Endothelial cell of umbilical vein (primary cell): ENCODE data around the gene KSR1. TPM values are rescaled to one million over a fixed set of nuclear protein-coding genes. Genes with fewer than 3 reads are reported as not detected.

Experiments used
- BruUV-seq: library from RNA; stranded (reverse); fragments of 400-500 nt; replicated peaks from 2 replicates; lab custom pipeline; 2021; lab: Mats Ljungman, UMichigan
- CTCF ChIA-PET: fragments of 300-600, 350-600 bp; sonication (Branson Sonifier 250); formaldehyde crosslinking; loops from one replicate; lab custom pipeline; 2021; ENCODE audit warnings: antibody characterized with exemption, inconsistent platforms; lab: Charles Lee
- POLR2A ChIA-PET: fragments of 300-600, 350-600 bp; sonication (Branson Sonifier 250); formaldehyde crosslinking; loops from one replicate; lab custom pipeline; 2021; ENCODE audit warnings: antibody characterized with exemption, inconsistent platforms; lab: Charles Lee
- DNase-seq: peaks from one replicate; pipeline ENCODE4 v3.0.0-alpha.2; 2011; ENCODE audit warnings: low read depth, low spot score
- FAIRE-seq: peaks from 2 replicates; lab custom pipeline; 2011; peaks lifted over from hg19 to GRCh38; lab: Jason Lieb, UNC
- H2AFZ ChIP-seq: 2 replicates; pipeline ENCODE4 v1.6.0; 2012; ENCODE audit warnings: low read depth, low read length, control low read depth, inconsistent platforms
- H3K27ac ChIP-seq: 2 replicates; pipeline ENCODE4 v1.5.1; 2011; ENCODE audit warnings: low read depth, mild to moderate bottlenecking, control low read depth, low read length, moderate library complexity; ENCODE audit not compliant: insufficient read depth
- H3K27me3 ChIP-seq, 2 experiments: 2 replicates each; pipeline versions ENCODE4 v1.6.0 to v1.6.1; 2011; ENCODE audit warnings: low read length in 2 of 2, mixed read lengths in 1 of 2; ENCODE audit not compliant: control insufficient read depth in 2 of 2, insufficient read depth in 2 of 2
- H3K36me3 ChIP-seq, 2 experiments: 2 replicates in 1 of 2; 3 replicates in 1 of 2; pipeline ENCODE4 v1.5.1; 2011; ENCODE audit warnings: low read length in 2 of 2, mild to moderate bottlenecking in 1 of 2, moderate library complexity in 1 of 2; ENCODE audit not compliant: control insufficient read depth in 2 of 2, insufficient read depth in 2 of 2; ENCODE audit errors: extremely low read depth in 1 of 2
- H3K4me1 ChIP-seq: 3 replicates; pipeline ENCODE4 v1.5.1; 2011; ENCODE audit warnings: mild to moderate bottlenecking, low read length; ENCODE audit not compliant: control insufficient read depth, insufficient read depth; ENCODE audit errors: extremely low read depth
- H3K4me2 ChIP-seq: 2 replicates; pipeline ENCODE4 v1.6.1; 2011; ENCODE audit warnings: low read length, control low read depth, mixed read lengths; ENCODE audit not compliant: insufficient read depth
- H3K4me3 ChIP-seq, 3 experiments: fragments of 200-600 bp in 1 of 3; sonication (generic), shearing (Covaris generic) in 1 of 3; replicated peaks in 1 of 3; 2 replicates each; pipeline ENCODE4 v1.5.1; 2011 to 2016; ENCODE audit warnings: control low read depth in 3 of 3, low read length in 3 of 3, mild to moderate bottlenecking in 2 of 3, inconsistent platforms in 1 of 3, low read depth in 1 of 3, moderate library complexity in 1 of 3; ENCODE audit not compliant: insufficient read depth in 1 of 3
- H3K79me2 ChIP-seq: 2 replicates; pipeline ENCODE4 v1.6.0; 2012; ENCODE audit warnings: low read length, inconsistent platforms; ENCODE audit not compliant: control insufficient read depth, insufficient read depth
- H3K9ac ChIP-seq: replicated peaks from 2 replicates; pipeline ENCODE3; 2011; ENCODE audit warnings: low read length, control low read depth; ENCODE audit not compliant: insufficient read depth; ENCODE audit errors: extremely low read depth
- H3K9me1 ChIP-seq: replicated peaks from 3 replicates; pipeline ENCODE4 v1.6.0; 2011; ENCODE audit warnings: mild to moderate bottlenecking, low read length; ENCODE audit not compliant: control insufficient read depth, insufficient read depth; ENCODE audit errors: extremely low read depth
- H3K9me3 ChIP-seq: replicated peaks from 2 replicates; pipeline ENCODE4 v1.5.1; 2012; ENCODE audit warnings: low read length, inconsistent platforms; ENCODE audit not compliant: control insufficient read depth, insufficient read depth
- H4K20me1 ChIP-seq: replicated peaks from 2 replicates; pipeline ENCODE3; 2011; ENCODE audit warnings: mild to moderate bottlenecking, low read length; ENCODE audit not compliant: control insufficient read depth, insufficient read depth; ENCODE audit errors: extremely low read depth
- EZH2 ChIP-seq: IDR thresholded peaks from 2 replicates; pipeline ENCODE4 v1.6.1; 2012; ENCODE audit warnings: borderline replicate concordance, low read depth, mild to moderate bottlenecking, moderate library complexity, low read length, inconsistent platforms; ENCODE audit not compliant: severe bottlenecking
- FOS ChIP-seq: IDR thresholded peaks from 2 replicates; pipeline ENCODE4 v1.6.1; 2011; ENCODE audit warnings: mild to moderate bottlenecking, low read length, moderate library complexity, borderline replicate concordance; ENCODE audit not compliant: insufficient read depth
- GATA2 ChIP-seq: IDR thresholded peaks from 2 replicates; pipeline ENCODE4 v1.7.0; 2011; ENCODE audit warnings: low read depth, mild to moderate bottlenecking, moderate library complexity, mixed read lengths, low read length; ENCODE audit not compliant: insufficient read length, insufficient read depth
- JUN ChIP-seq: IDR thresholded peaks from 2 replicates; pipeline ENCODE4 v1.6.1; 2011; ENCODE audit warnings: borderline replicate concordance, low read depth; ENCODE audit not compliant: insufficient read length, insufficient read depth
- MYC ChIP-seq: IDR thresholded peaks from one replicate; pipeline ENCODE4 v1.6.1; 2011; ENCODE audit warnings: mild to moderate bottlenecking, low read depth, low read length
- POLR2A ChIP-seq: IDR thresholded peaks from 2 replicates; pipeline ENCODE4 v1.6.1; 2012; ENCODE audit warnings: low read depth, mild to moderate bottlenecking, control low read depth, low read length
- POLR2AphosphoS5 ChIP-seq: IDR thresholded peaks from 2 replicates; pipeline ENCODE4 v1.6.1; 2012; ENCODE audit warnings: low read depth, mild to moderate bottlenecking, control low read depth, low read length, moderate library complexity; ENCODE audit not compliant: insufficient read depth
- dilution Hi-C: fragments of 300-500 bp; cut with MboI; formaldehyde crosslinking; loops from one replicate; pipeline ENCODE4 v1.15.0; 2019; ENCODE audit warnings: low sequenced_read_pairs; ENCODE audit not compliant: extremely low pct_ligation_motif_present
- intact Hi-C: fragments of 100-400 bp; cut with micrococcal nuclease; formaldehyde crosslinking; loops from one replicate; pipeline ENCODE4 v1.10.0; 2022
- polyA plus RNA-seq, 4 experiments: library from polyadenylated mRNA; depleted of rRNA in 3 of 4; stranded (reverse) in 3 of 4; unstranded in 1 of 4; fragments of >200 nt; gene quantifications; 2 replicates each; pipeline versions ENCODE4 v1.2.1 to v1.2.3, GENCODE V29; 2011 to 2012; ENCODE audit warnings: missing spikeins in 1 of 4
- total RNA-seq: library from RNA; stranded (reverse); gene quantifications from 2 replicates; pipeline ENCODE4 v1.2.3, GENCODE V29; 2021
- TF ChIP-seq, protein P1 (sequence below): IDR thresholded peaks from 2 replicates; pipeline ENCODE4 v1.6.1; 2011; ENCODE audit not compliant: insufficient read depth, insufficient read length
- TF ChIP-seq, protein P2 (sequence below), 2 donors: IDR thresholded peaks; 1 replicate in 1 of 2; 2 replicates in 1 of 2; pipeline ENCODE4 v1.5.1; 2011; ENCODE audit warnings: low read length in 2 of 2, mild to moderate bottlenecking in 2 of 2, moderate library complexity in 2 of 2, control low read depth in 1 of 2, inconsistent platforms in 1 of 2, low read depth in 1 of 2; ENCODE audit not compliant: insufficient read depth in 1 of 2; ENCODE audit errors: extremely low read depth in 1 of 2

Gene KSR1
- total and polyA plus RNA-seq, 2 donors (not counting 3 experiments of a cell fraction or from before 2014, with no cell fraction given), result 35.4 to 80.2 TPM

- TF ChIP-seq MYC (no peak), FOS (no peak), POLR2A (no peak), GATA2 (no peak), EZH2 (no peak), JUN (no peak), POLR2AphosphoS5 (no peak)
- TF ChIP-seq, protein P1, sequence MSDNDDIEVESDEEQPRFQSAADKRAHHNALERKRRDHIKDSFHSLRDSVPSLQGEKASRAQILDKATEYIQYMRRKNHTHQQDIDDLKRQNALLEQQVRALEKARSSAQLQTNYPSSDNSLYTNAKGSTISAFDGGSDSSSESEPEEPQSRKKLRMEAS, result no peak
- TF ChIP-seq, protein P2, sequence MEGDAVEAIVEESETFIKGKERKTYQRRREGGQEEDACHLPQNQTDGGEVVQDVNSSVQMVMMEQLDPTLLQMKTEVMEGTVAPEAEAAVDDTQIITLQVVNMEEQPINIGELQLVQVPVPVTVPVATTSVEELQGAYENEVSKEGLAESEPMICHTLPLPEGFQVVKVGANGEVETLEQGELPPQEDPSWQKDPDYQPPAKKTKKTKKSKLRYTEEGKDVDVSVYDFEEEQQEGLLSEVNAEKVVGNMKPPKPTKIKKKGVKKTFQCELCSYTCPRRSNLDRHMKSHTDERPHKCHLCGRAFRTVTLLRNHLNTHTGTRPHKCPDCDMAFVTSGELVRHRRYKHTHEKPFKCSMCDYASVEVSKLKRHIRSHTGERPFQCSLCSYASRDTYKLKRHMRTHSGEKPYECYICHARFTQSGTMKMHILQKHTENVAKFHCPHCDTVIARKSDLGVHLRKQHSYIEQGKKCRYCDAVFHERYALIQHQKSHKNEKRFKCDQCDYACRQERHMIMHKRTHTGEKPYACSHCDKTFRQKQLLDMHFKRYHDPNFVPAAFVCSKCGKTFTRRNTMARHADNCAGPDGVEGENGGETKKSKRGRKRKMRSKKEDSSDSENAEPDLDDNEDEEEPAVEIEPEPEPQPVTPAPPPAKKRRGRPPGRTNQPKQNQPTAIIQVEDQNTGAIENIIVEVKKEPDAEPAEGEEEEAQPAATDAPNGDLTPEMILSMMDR (IDR thresholded peaks at IDR 0.05; ENCODE audit: extremely low read depth in 1 of 2, insufficient read depth in 1 of 2, low read depth in 1 of 2, low read length in 2 of 2), result no peak
- H3K9ac ChIP-seq, result no peak overlapping the region
- H3K79me2 ChIP-seq, result peaks cover 8% of the 10 kb centered on the region
- H2AFZ ChIP-seq, result no peak overlapping the region
- H3K27me3 ChIP-seq, result no peaks in the 10 kb centered on the region
- H3K9me1 ChIP-seq, result no peaks in the 10 kb centered on the region
- CTCF ChIA-PET, result interaction anchor here (1.4 kb wide), 1 partner anchor 77 kb away, joined by 3 read pairs; no protein-coding TSS in a partner anchor
- dilution Hi-C loops (no loop called here), intact Hi-C loops (no loop called here)
- H3K4me3 ChIP-seq, result no peak overlapping the region
- POLR2A ChIA-PET, result no interaction called here
- H3K4me2 ChIP-seq, result no peak overlapping the region
- H3K4me1 ChIP-seq, result no peaks in the 10 kb centered on the region
- H4K20me1 ChIP-seq, result no peaks in the 10 kb centered on the region
- FAIRE-seq (no peak), DNase-seq (no peak)
- H3K27ac ChIP-seq, result no peak overlapping the region
- BruUV-seq, result no TSS peak
- H3K9me3 ChIP-seq, result no peaks in the 10 kb centered on the region
- H3K36me3 ChIP-seq, result peaks cover 0 to 2% of the 10 kb centered on the region in 2 experiments
Measured at GRCh38 chr17:27486741-27487140, 30.5 kb downstream of the KSR1 start.
